SK-N-SH (cell line): ENCODE data around the gene HSPB7. TPM values are rescaled to one million over a fixed set of nuclear protein-coding genes. Genes with fewer than 3 reads are reported as not detected.
A peak's percentile ranks its signal among the peaks of the same experiment; 100 is the strongest.

Source experiments
- CTCF ChIA-PET: fragments of 300-600, 350-600 bp; formaldehyde crosslinking; extraction: SDS; loops from one replicate; lab custom pipeline; 2021; lab: Yijun Ruan, JAX
- POLR2A ChIA-PET: fragments of 350-600 bp; sonication (Branson Sonifier 250); formaldehyde crosslinking; extraction: SDS; loops from one replicate; lab custom pipeline; 2020; ENCODE audit warnings: antibody characterized with exemption, inconsistent platforms; lab: Yijun Ruan, JAX
- DNase-seq: peaks from one replicate; pipeline ENCODE4 v3.0.0; 2012
- H2AFZ ChIP-seq: fragments of 200-600 bp; sonication (generic); 2 replicates; pipeline ENCODE4 v1.8.1; 2016; ENCODE audit warnings: antibody characterized with exemption, mild to moderate bottlenecking, low read depth
- H3F3A ChIP-seq: fragments of 200-600 bp; sonication (generic); replicated peaks from 2 replicates; pipeline ENCODE3; 2016; ENCODE audit warnings: antibody characterized with exemption, mild to moderate bottlenecking; ENCODE audit not compliant: insufficient read depth
- H3K27ac ChIP-seq, 2 experiments: fragments of 200-500 bp in 1 of 2; fragments of 200-600 bp in 1 of 2; sonication (Bioruptor generic) in 1 of 2; sonication (generic), shearing (Covaris generic) in 1 of 2; 2 replicates each; pipeline versions ENCODE4 v1.5.1 to v1.6.1; 2014 to 2016; ENCODE audit warnings: low read depth in 2 of 2, inconsistent platforms in 1 of 2, low read length in 1 of 2, mild to moderate bottlenecking in 1 of 2, mixed read lengths in 1 of 2
- H3K27me3 ChIP-seq: fragments of 200-600 bp; sonication (generic), shearing (Covaris generic); 2 replicates; pipeline ENCODE4 v1.6.1; 2016; ENCODE audit warnings: mixed run types; ENCODE audit not compliant: insufficient read depth
- H3K36me3 ChIP-seq, 2 experiments: fragments of 200-500 bp in 1 of 2; fragments of 200-600 bp in 1 of 2; sonication (Bioruptor generic) in 1 of 2; sonication (generic) in 1 of 2; replicated peaks in 1 of 2; 2 replicates each; pipeline versions ENCODE3 to v1.5.1; 2014 to 2016; ENCODE audit warnings: low read length in 1 of 2, mild to moderate bottlenecking in 1 of 2; ENCODE audit not compliant: insufficient read depth in 2 of 2, control insufficient read depth in 1 of 2
- H3K4me1 ChIP-seq, 2 experiments: fragments of 200-500 bp in 1 of 2; fragments of 200-600 bp in 1 of 2; sonication (Bioruptor generic) in 1 of 2; sonication (generic), shearing (Covaris generic) in 1 of 2; 2 replicates each; pipeline versions ENCODE4 v1.5.1 to v1.6.1; 2014 to 2016; ENCODE audit warnings: low read depth in 1 of 2, low read length in 1 of 2, mixed run types in 1 of 2; ENCODE audit not compliant: insufficient read depth in 2 of 2, control insufficient read depth in 1 of 2
- H3K4me2 ChIP-seq: fragments of 200-600 bp; sonication (generic), shearing (Covaris generic); 2 replicates; pipeline ENCODE4 v1.6.1; 2017; ENCODE audit warnings: mixed run types
- H3K4me3 ChIP-seq, 2 experiments: fragments of 200-500 bp in 1 of 2; fragments of 200-600 bp in 1 of 2; sonication (Bioruptor generic) in 1 of 2; sonication (generic), shearing (Covaris generic) in 1 of 2; 2 replicates each; pipeline versions ENCODE4 v1.5.1 to v1.8.1; 2014 to 2016; ENCODE audit warnings: low read depth in 2 of 2, inconsistent platforms in 1 of 2, low read length in 1 of 2, mild to moderate bottlenecking in 1 of 2, mixed read lengths in 1 of 2, moderate library complexity in 1 of 2
- H3K79me2 ChIP-seq: fragments of 200-600 bp; sonication (generic); 2 replicates; pipeline ENCODE4 v1.8.1; 2017; ENCODE audit warnings: mild to moderate bottlenecking; ENCODE audit not compliant: insufficient read depth
- H3K9ac ChIP-seq: fragments of 200-600 bp; sonication (generic); 2 replicates; pipeline ENCODE4 v1.6.1; 2017; ENCODE audit warnings: mixed run types
- H3K9me2 ChIP-seq: fragments of 200-600 bp; sonication (generic); 2 replicates; pipeline ENCODE4 v1.6.1; 2017; ENCODE audit warnings: mixed run types
- H3K9me3 ChIP-seq: fragments of 200-600 bp; sonication (generic); 2 replicates; pipeline ENCODE4 v1.6.1; 2017; ENCODE audit warnings: mixed run types, mild to moderate bottlenecking, moderate library complexity
- H4K20me1 ChIP-seq: fragments of 200-600 bp; sonication (generic); 2 replicates; pipeline ENCODE4 v1.6.1; 2017; ENCODE audit warnings: mild to moderate bottlenecking, mixed run types; ENCODE audit not compliant: insufficient read depth
- RXRA ChIP-seq: IDR thresholded peaks from 2 replicates; pipeline ENCODE4 v1.4.0; 2012; ENCODE audit warnings: low read depth, mild to moderate bottlenecking, borderline replicate concordance
- SIN3A ChIP-seq: IDR thresholded peaks from 2 replicates; pipeline ENCODE4 v1.6.1; 2012; ENCODE audit warnings: low read depth, mild to moderate bottlenecking, low read length, moderate library complexity, borderline replicate concordance
- TCF12 ChIP-seq: IDR thresholded peaks from 2 replicates; pipeline ENCODE4 v1.4.0; 2012
- WGBS: methylation state at CpG from one replicate; pipeline ENCODE4 v1.1.6; 2017; ENCODE audit warnings: low lambda C conversion rate; 5-methylcytosine and 5-hydroxymethylcytosine counted together
- polyA plus RNA-seq, 3 experiments: library from polyadenylated mRNA; depleted of rRNA; stranded (reverse); fragments of >200 nt; gene quantifications; 2 replicates each; pipeline ENCODE4 v1.2.3, GENCODE V29; 2012
- small RNA-seq, 7 experiments: library from RNA; depleted of rRNA; stranded (forward); fragments of <200 nt; gene quantifications; one replicate each; pipeline ENCODE3, GENCODE V24; 2012

HSPB7 gene
- polyA plus RNA-seq, 1 of the 3 experiments (the other 2 are of a cell fraction), result 0.05 TPM

GRCh38 chr1:15965228-15965767 lies 52.5 kb downstream of the HSPB7 start:
- no peaks in the 10 kb centered on the region for H3K27me3 ChIP-seq

More at GRCh38 chr1:15965228-15965767, 52.5 kb downstream of the HSPB7 start:
- Histone ChIP-seq H3K36me3 (peaks cover 23% of the 10 kb centered on the region in 2 experiments), H4K20me1 (peaks cover 22% of the 10 kb centered on the region; the same call in 1 of the 2 replicates), H3K4me1 (peaks cover 7 to 32% of the 10 kb centered on the region in 2 experiments), H3K9me2 (no peaks in the 10 kb centered on the region), H3K4me2 (peak overlapping the region; percentile 67), H3F3A (peaks cover 28% of the 10 kb centered on the region), H3K79me2 (peaks cover 99% of the 10 kb centered on the region), H3K9me3 (no peaks in the 10 kb centered on the region), H3K27ac (peak overlapping the region; percentile 44 to 70), H2AFZ (no peak overlapping the region), H3K9ac (peak overlapping the region; percentile 21; the same call in 1 of the 2 replicates), H3K4me3 (no peak overlapping the region; a peak in 1 of 4 replicates)
- ChIA-PET CTCF (no interaction called here), POLR2A (no interaction called here)
- DNase-seq, result no peak
- WGBS, result 15% methylated on average over 7 of the region's 7 CpGs
- TF ChIP-seq SIN3A (no peak), RXRA (no peak), TCF12 (peak; percentile 31; the same call in 1 of the 2 replicates)

Small RNA genes within 50 kb of the gene (small RNA-seq; reads per million reads assigned to genes)
- gene AL355994.1 (0 reads per million in 7 experiments), gene AL355994.5 (0 reads per million in 7 experiments)

Other genes with a start within 250 kb of the HSPB7 start
- gene UQCRHL, start 210.4 kb downstream of the HSPB7 start, polyA plus RNA-seq (2012; rRNA removed), result 2.8 and 4.1 TPM in 2 replicates
- gene SPEN, start 170.3 kb downstream of the HSPB7 start, polyA plus RNA-seq (2012; rRNA removed), result 3.2 and 6.1 TPM in 2 replicates
- 54.1 and 56.4 TPM in 2 replicates for gene ZBTB17, start 41.9 kb downstream of the HSPB7 start, polyA plus RNA-seq (2012; rRNA removed)
- gene SRARP, start 13.8 kb downstream of the HSPB7 start, polyA plus RNA-seq (2012; rRNA removed), result not detected in 2 replicates
- 0.03 TPM in 2 replicates for gene CLCNKA, start 4.0 kb upstream of the HSPB7 start, polyA plus RNA-seq (2012; rRNA removed)
- 0.37 and 0.41 TPM in 2 replicates for gene CLCNKB, start 25.7 kb upstream of the HSPB7 start, polyA plus RNA-seq (2012; rRNA removed)
- gene FAM131C, start 55.6 kb upstream of the HSPB7 start, polyA plus RNA-seq (2012; rRNA removed), result 0.97 and 1.6 TPM in 2 replicates
- gene EPHA2, start 138.0 kb upstream of the HSPB7 start, polyA plus RNA-seq (2012; rRNA removed), result 82.2 and 126 TPM in 2 replicates
- 11.5 and 11.8 TPM in 2 replicates for gene ARHGEF19, start 194.6 kb upstream of the HSPB7 start, polyA plus RNA-seq (2012; rRNA removed)
- gene CPLANE2, start 219.1 kb upstream of the HSPB7 start, polyA plus RNA-seq (2012; rRNA removed), result 6.5 and 8.6 TPM in 2 replicates